ENCODE data around the gene FOXK1. TPM values are rescaled to one million over a fixed set of nuclear protein-coding genes. Genes with fewer than 3 reads are reported as not detected.

FOXK1 gene
- total and polyA plus RNA-seq, 9 of the 15 experiments (the other 6 are each of a cell fraction or from before 2014, with no cell fraction given): 0.32 to 45.5 (median 8.1) TPM

DNA sequence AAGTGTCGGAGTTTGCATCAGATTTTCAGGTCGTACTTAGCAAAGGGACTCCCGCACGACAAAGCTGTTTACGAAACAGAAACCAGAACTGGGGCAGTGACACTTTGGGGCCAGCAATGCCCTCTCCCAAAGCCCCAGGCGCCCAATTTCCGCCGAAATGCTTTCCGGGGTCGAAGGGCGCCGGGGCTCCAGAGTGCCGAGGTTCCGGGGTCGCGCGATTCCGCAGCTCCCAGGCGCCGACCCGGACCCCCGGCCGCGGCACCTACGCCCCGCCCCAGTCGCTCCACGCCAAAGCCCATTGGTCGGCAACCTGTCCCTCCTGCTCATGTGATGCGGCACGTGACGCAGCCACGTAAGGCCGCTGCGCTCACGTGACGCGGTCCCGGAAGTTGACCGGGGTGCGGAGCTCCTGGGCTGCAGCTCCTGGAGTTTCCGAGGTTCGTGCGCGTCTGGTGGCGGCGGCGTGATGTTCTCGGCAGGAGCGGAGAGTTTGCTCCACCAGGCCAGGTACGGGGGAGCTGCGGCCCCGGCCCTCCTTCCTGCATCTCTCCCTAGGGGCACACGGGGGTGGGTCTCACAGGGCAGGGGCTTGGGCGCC is 93.3 kb downstream of the FOXK1 start, which contains the start of gene AP5Z1 (continued):
- TF ChIP-seq, protein P1, sequence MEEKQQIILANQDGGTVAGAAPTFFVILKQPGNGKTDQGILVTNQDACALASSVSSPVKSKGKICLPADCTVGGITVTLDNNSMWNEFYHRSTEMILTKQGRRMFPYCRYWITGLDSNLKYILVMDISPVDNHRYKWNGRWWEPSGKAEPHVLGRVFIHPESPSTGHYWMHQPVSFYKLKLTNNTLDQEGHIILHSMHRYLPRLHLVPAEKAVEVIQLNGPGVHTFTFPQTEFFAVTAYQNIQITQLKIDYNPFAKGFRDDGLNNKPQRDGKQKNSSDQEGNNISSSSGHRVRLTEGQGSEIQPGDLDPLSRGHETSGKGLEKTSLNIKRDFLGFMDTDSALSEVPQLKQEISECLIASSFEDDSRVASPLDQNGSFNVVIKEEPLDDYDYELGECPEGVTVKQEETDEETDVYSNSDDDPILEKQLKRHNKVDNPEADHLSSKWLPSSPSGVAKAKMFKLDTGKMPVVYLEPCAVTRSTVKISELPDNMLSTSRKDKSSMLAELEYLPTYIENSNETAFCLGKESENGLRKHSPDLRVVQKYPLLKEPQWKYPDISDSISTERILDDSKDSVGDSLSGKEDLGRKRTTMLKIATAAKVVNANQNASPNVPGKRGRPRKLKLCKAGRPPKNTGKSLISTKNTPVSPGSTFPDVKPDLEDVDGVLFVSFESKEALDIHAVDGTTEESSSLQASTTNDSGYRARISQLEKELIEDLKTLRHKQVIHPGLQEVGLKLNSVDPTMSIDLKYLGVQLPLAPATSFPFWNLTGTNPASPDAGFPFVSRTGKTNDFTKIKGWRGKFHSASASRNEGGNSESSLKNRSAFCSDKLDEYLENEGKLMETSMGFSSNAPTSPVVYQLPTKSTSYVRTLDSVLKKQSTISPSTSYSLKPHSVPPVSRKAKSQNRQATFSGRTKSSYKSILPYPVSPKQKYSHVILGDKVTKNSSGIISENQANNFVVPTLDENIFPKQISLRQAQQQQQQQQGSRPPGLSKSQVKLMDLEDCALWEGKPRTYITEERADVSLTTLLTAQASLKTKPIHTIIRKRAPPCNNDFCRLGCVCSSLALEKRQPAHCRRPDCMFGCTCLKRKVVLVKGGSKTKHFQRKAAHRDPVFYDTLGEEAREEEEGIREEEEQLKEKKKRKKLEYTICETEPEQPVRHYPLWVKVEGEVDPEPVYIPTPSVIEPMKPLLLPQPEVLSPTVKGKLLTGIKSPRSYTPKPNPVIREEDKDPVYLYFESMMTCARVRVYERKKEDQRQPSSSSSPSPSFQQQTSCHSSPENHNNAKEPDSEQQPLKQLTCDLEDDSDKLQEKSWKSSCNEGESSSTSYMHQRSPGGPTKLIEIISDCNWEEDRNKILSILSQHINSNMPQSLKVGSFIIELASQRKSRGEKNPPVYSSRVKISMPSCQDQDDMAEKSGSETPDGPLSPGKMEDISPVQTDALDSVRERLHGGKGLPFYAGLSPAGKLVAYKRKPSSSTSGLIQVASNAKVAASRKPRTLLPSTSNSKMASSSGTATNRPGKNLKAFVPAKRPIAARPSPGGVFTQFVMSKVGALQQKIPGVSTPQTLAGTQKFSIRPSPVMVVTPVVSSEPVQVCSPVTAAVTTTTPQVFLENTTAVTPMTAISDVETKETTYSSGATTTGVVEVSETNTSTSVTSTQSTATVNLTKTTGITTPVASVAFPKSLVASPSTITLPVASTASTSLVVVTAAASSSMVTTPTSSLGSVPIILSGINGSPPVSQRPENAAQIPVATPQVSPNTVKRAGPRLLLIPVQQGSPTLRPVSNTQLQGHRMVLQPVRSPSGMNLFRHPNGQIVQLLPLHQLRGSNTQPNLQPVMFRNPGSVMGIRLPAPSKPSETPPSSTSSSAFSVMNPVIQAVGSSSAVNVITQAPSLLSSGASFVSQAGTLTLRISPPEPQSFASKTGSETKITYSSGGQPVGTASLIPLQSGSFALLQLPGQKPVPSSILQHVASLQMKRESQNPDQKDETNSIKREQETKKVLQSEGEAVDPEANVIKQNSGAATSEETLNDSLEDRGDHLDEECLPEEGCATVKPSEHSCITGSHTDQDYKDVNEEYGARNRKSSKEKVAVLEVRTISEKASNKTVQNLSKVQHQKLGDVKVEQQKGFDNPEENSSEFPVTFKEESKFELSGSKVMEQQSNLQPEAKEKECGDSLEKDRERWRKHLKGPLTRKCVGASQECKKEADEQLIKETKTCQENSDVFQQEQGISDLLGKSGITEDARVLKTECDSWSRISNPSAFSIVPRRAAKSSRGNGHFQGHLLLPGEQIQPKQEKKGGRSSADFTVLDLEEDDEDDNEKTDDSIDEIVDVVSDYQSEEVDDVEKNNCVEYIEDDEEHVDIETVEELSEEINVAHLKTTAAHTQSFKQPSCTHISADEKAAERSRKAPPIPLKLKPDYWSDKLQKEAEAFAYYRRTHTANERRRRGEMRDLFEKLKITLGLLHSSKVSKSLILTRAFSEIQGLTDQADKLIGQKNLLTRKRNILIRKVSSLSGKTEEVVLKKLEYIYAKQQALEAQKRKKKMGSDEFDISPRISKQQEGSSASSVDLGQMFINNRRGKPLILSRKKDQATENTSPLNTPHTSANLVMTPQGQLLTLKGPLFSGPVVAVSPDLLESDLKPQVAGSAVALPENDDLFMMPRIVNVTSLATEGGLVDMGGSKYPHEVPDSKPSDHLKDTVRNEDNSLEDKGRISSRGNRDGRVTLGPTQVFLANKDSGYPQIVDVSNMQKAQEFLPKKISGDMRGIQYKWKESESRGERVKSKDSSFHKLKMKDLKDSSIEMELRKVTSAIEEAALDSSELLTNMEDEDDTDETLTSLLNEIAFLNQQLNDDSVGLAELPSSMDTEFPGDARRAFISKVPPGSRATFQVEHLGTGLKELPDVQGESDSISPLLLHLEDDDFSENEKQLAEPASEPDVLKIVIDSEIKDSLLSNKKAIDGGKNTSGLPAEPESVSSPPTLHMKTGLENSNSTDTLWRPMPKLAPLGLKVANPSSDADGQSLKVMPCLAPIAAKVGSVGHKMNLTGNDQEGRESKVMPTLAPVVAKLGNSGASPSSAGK (IDR thresholded peaks at IDR 0.05): peak; percentile 61
- TF ChIP-seq KDM2B (CRISPR knock-in tag; IDR thresholded peaks at IDR 0.05) (peak; percentile 44; the same call in 1 of the 2 replicates), ELF1 (tag; IDR thresholded peaks at IDR 0.05) (peak; percentile 98), SOX6 (IDR thresholded peaks at IDR 0.05) (peak; percentile 61; the same call in 1 of the 2 replicates), REST (IDR thresholded peaks at IDR 0.05; ENCODE audit: borderline replicate concordance) (peak; percentile 99), REST (CRISPR knock-in tag; IDR thresholded peaks at IDR 0.05; ENCODE audit: low read depth) (no peak; the same call in none of the 2 replicates)

Data from K562 (cell line).